Retinal pigment epithelial cell (primary cell): Measurements from ENCODE around the gene SRXN1.

Experiments used
- DNase-seq: peaks from one replicate; pipeline ENCODE4 v3.0.0-alpha.2; 2010; ENCODE audit warnings: low read depth
- H3K4me3 ChIP-seq: 2 replicates; pipeline ENCODE4 v1.5.1; 2011; ENCODE audit warnings: mild to moderate bottlenecking, low read length, control low read depth, moderate library complexity
- TF ChIP-seq, protein P1 (sequence below): conservative IDR thresholded peaks from 2 replicates; pipeline ENCODE4 v1.5.1; 2011; ENCODE audit warnings: low read depth, low read length, control low read depth, inconsistent platforms

The SRXN1 gene

DNA sequence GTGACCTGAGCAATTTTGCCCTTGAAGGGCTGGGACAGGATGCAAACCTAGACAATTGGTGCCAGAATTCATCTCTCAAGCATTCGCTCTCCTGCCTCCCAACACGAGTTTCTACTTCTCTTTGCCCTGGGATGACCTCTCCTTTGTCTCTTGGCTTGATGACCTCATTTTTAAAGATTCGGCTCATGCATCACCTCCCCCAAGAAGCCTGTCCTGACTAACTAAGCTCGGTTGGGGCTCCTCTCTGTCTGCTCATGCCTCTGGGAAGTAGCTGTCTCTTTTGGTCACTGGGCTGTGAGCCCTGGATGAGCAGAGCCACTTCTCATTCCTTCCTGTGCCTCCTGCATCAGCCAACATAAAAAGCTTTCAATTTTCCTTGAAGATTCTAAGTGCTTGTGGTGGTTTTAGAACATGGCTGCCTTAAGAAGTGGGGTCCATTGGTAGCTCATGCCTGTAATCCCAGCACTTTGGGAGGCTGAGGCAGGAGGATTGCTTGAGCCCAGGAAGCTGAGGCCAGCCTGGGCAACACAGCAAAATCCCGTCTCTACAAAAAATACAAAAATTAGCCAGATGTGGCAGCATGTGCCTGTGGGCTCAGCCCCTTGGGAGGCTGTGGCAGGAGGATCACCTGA, 31.8 kb downstream of the SRXN1 start:
- TF ChIP-seq, protein P1, sequence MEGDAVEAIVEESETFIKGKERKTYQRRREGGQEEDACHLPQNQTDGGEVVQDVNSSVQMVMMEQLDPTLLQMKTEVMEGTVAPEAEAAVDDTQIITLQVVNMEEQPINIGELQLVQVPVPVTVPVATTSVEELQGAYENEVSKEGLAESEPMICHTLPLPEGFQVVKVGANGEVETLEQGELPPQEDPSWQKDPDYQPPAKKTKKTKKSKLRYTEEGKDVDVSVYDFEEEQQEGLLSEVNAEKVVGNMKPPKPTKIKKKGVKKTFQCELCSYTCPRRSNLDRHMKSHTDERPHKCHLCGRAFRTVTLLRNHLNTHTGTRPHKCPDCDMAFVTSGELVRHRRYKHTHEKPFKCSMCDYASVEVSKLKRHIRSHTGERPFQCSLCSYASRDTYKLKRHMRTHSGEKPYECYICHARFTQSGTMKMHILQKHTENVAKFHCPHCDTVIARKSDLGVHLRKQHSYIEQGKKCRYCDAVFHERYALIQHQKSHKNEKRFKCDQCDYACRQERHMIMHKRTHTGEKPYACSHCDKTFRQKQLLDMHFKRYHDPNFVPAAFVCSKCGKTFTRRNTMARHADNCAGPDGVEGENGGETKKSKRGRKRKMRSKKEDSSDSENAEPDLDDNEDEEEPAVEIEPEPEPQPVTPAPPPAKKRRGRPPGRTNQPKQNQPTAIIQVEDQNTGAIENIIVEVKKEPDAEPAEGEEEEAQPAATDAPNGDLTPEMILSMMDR: no peak
- H3K4me3 ChIP-seq: no peak overlapping the region
- no peak for DNase-seq

DNA sequence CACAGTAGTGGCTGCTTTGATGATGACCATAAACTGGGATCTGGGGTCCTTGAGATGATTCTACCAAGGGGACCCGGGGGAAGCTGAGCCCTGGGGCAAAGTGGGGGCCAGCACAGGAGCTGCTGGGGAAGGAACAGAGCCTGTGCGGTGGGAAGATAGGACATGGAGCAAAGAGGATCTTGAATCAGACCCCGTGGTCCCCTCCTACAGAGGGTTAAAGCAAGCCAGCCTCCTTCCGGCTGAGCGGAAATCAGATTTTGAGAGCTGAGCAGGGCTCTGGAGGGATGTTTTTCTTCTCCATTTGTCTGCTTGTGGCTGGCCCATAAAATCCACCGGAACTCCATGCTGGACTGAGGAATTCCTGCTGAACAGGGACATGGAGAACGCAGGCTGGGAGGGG, 32.8 kb downstream of the SRXN1 start:
- TF ChIP-seq, protein P1: no peak
- no peak for DNase-seq
- no peak overlapping the region for H3K4me3 ChIP-seq

DNA sequence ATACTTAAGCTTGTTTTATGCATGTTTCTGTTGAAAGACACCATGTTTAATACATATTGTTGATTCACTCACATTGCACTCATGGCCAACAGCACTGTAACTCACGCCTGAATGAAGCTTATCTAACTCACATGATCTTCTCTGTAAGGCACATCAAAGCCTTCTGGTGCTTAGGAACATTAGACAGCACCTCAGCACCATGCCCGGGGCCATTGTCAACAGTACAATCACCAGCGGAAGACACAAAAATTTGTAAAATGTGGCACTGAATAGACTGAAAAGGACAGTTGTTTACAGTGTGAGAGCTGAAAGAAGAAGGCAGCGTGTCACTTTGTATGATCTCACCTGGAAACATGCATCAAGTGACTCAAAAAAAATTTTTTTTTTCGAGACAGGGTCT, 34.0 kb downstream of the SRXN1 start:
- no peak overlapping the region for H3K4me3 ChIP-seq
- TF ChIP-seq, protein P1: no peak
- DNase-seq: no peak

DNA sequence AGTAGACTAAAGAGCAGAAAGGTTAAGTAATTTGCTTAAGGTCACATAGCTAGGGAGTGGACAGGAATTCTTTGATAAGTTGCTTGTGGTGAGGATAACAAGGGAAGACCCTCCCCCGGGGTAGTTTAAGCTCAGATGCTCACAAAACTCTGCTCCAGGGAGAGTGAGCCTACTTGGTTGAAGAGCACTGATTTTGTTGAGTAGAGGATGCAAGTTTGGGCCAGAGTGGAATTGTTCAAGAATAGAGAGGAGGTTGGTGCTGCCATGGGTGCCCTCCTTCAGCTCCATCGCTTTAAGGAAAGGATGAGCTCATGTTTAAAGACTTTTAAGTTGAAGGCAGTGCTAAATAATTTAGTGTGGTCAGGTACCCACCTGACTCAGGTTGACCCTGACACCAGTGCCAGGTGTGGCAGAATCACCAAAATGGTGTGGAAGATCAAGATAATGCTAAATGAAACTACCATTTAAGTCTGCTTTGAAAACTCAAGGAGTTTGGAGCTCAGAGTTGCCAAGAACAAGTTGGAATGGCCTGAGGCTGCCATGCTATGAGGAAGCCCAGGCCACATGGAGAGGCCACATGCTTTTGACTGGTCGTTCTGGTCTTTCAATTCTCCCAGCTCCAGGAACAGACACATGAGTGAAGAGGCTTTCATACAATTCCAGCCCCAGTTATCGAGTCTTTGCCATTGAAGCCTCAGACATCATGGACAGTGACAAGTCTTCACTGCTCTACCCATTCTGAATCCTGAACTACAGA, 34.9 kb downstream of the SRXN1 start:
- no peak for DNase-seq
- TF ChIP-seq, protein P1: no peak

DNA sequence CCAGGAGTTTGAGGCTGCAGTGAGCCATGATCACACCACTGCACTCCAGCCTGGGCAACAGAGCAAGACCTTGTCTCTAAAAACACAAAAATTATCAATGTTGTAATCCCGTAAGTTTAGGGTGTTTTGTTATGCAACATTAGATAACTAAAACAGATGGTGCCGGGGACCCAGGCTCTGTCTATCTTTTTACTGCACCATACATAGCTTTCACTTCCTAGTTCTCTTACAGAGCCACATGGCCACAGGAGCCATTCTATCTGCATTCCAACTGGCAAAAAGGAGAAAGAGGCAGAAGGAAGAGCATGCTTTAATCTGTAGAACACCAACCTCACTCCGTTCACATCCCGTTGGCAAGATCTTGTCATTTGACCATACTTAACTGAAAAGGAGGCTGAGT, 37.5 kb downstream of the SRXN1 start:
- no peak for DNase-seq
- TF ChIP-seq, protein P1: no peak
- no peak overlapping the region for H3K4me3 ChIP-seq

More for the DNA sequence above, 34.9 kb downstream of the SRXN1 start:
- no peak overlapping the region for H3K4me3 ChIP-seq

- TF ChIP-seq, protein P1: no peak
- no peak for DNase-seq
- H3K4me3 ChIP-seq: no peak overlapping the region
Measured at GRCh38 chr20:611843-612185, 41.2 kb downstream of the SRXN1 start.

DNA sequence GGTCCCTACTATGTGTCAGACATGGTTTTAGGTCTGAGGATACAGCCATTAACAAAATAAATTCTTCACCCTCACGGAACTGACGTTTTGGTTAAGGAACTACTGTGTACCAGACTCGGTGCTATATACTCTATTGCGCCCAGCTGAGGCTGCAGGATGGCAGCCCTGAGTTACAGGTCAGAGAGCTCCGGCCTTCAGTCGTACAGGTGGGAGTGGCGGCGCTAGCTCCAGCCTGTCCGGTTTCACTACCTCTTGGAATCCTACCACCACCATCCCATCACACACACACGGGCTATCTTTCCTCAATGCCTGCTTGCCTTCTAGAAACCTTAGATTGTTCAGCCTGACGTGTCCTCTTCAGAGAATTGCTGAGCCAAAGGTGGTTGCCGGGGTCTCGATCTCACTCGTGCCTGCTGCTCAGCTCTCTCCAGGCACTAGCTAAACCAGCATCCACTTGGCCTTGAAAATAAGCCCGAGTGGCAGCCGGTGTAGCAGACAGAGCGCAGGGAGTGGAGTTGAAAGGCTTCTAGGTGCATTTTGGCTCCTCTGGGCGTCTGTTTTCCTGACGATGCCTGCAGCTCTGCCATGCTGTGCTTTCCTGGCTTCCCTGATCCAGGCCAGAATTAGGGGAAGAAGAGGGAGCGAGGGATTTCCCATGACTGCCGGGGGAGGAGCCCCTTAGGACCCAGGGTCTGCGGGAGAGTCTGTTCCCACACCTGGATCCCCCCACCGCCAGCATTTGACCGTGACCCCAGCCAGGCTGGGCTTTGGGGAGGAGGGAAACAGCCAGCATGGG, 41.8 kb downstream of the SRXN1 start:
- no peak for DNase-seq
- no peak overlapping the region for H3K4me3 ChIP-seq
- TF ChIP-seq, protein P1: no peak
